ENCODE results near the gene GATAD2A.
"Not testable (repeated sequence)": the region's sequence is repeated elsewhere in the genome, so short reads cannot be mapped to it uniquely, and the experiment has no call there.

Gene GATAD2A

DNA sequence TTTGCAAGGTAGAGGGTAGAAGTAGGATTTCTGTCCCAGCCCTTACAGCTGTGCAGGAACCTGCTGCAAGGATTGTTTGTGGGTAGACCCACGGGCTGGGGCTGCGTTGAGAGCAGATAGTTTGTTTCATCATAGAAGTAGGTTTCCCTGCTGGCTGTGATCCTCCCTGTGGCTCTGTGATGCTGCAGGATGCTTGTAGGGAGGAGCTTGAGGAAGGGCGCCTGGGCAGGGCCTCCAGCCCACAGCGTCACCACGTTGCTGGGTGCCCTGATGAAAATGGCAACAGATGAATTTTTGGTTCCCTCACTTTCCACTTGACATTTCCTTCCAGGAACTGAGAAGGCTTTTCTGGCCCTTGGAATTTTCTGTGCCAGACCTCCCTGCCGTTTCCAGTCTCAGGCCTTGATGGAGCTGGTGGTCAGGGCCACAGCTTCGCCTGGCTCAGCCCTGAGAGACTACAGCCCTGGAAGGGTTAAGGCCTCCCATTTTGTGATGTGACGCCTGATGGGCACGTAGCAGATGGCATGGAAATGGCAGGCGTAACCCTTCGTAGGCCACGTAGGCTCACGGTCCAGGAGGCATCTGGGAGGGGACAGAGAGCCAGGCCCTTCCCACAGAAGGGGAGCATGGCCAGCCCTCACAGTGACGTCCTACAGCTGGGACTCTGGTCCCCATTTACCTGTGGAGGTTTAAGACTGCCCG lies 42.2 kb downstream of the GATAD2A start:
- DNase-seq = no peak

DNA sequence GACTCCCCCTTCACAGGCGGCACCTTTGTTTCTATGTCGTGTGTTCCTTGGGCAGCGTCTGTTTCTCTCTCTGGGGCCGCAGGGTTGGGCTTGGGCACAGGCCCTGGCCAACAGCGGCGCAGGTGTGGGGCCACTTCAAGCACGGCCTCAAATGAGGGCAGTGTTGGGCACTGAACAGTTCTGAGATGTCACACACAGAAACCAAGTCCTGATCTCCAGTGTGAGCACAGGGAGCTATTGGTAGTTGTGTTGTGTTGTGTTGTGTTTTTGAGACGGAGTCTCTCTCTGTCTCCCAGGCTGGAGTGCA lies 42.7 kb downstream of the GATAD2A start:
- no peak for DNase-seq

- no peak for DNase-seq
Observed at GRCh38 chr19:19451429-19452242, 46.2 kb downstream of the GATAD2A start.

- no peak for DNase-seq
Observed at GRCh38 chr19:19452243-19453124, 47.0 kb downstream of the GATAD2A start.

GRCh38 chr19:19453125-19453454 lies 47.6 kb downstream of the GATAD2A start:
- DNase-seq = no peak

GRCh38 chr19:19455166-19455919 lies 49.9 kb downstream of the GATAD2A start:
- not testable (repeated sequence) for DNase-seq

DNA sequence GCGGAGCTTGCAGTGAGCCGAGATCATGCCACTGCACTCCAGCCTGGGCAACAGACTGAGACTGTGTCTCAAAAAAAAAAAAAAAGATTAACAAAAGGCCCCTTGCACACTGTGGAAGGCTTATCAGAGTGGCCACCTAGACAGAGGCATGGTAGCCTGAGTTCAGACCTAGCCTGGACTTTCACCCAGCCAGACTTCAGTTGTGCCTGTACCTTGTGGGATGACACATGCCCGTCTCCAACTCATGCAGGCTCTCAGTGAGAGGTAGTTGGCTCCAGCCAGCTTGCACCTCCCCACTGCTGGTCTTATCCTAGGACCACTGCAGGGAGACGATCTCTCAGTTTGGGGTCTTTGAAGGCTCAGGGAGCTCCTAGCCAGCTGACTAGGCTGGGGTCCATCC lies 52.2 kb downstream of the GATAD2A start:
- no peak for DNase-seq

DNA sequence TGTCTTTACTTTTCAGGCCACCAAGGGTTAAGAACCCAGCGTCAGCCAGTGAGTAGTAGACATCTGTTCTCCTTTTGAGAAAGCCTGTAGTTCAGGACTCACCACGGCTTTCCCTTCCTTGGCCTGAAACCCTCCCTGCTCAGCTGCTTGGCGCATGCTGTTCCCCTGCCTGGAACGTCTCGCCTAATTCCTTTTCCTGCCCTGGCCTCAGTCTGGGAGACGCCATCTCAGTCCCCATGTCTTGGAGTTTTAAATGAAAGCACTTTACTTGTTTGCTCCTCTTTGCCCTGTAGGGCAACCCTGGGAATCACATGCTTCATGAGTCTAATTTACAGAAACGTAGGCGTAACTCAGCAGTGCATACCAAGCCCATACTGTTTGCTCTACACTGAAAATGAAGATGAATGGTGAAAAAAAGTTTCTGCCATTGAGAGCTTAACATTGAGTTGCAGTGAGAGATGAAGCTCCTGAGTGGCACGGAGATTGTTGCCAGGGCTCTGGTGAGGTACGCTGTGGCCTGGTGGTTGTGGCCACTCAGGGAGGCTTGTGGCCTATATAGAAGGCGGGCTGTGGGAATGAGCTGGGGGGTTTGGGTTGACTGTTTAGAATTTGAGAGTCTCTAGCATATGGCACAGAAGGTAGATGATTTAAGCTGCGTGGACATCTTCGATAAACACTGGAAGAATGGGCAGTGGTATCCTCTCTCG lies 52.8 kb downstream of the GATAD2A start:
- no peak for DNase-seq

DNA sequence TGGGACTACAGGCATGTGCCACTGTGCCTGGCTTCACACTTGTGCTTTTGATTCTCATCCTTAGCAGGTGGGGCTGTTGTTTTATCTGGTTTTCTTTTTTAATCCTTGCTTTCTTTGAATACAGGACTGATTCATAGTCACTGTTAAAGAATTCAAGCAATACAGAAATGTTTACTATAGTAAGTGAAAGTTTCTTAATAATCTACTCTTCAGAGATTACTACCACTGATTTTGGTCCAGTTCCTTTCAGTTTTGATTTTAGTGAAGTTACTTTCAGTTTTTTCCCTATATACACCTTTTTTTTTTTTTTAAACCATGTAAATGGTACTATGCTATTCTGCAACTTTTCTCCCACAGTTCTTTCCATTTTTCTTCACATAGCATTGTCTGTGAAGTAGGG lies 53.6 kb downstream of the GATAD2A start:
- no peak for DNase-seq

- no peak for DNase-seq
Observed at GRCh38 chr19:19459707-19460251, 54.3 kb downstream of the GATAD2A start.

GRCh38 chr19:19460258-19460731 lies 54.8 kb downstream of the GATAD2A start:
- DNase-seq = no peak

DNA sequence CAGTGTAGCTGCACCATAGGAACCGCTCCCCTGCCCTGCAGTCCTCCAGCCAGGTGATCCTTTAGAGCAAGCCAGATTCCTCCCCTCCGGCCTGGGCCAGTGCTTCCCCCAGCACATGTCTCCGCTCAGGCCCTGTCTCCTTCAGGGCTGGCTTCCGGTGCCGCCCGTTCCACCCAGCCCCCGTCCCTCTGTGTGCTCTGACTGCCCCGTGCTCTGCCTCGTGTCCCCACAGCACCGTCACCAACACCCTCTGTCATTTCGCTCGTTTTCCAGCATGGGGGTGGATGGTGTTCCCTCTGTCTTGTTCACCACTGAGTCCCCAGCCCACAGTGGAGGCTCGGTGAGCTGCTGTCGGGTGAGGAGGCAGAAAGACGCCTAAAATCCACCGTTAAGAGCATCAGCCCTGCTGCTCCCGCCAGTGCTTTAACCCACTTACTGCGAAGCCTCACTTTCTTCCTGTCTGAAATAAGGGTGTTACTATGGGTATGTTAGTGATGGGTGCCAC lies 55.3 kb downstream of the GATAD2A start:
- no peak for DNase-seq

DNA sequence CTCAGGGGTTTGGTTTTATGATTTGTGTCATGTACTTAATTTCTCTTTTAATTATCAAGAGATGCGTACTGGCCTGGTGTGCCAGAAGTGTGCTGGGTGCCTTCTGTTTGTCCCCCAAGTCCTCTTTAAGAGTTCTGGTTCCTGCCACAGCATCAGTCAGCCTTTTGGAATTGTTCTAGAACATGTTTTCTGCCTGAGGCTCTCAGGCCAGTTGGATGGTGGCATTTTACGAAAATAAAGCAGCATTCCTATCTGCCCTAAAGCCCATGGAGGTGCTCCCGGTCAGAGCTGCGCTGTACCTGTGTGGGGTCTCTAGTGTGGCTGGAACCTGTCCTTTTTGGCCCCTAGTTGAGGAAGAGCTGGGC lies 55.8 kb downstream of the GATAD2A start:
- DNase-seq = no peak

GRCh38 chr19:19461671-19462622 lies 56.5 kb downstream of the GATAD2A start:
- no peak for DNase-seq

- no peak for DNase-seq
Observed at GRCh38 chr19:19463348-19464117, 58.1 kb downstream of the GATAD2A start.

- no peak for DNase-seq
Observed at GRCh38 chr19:19464339-19465098, 59.0 kb downstream of the GATAD2A start.

DNA sequence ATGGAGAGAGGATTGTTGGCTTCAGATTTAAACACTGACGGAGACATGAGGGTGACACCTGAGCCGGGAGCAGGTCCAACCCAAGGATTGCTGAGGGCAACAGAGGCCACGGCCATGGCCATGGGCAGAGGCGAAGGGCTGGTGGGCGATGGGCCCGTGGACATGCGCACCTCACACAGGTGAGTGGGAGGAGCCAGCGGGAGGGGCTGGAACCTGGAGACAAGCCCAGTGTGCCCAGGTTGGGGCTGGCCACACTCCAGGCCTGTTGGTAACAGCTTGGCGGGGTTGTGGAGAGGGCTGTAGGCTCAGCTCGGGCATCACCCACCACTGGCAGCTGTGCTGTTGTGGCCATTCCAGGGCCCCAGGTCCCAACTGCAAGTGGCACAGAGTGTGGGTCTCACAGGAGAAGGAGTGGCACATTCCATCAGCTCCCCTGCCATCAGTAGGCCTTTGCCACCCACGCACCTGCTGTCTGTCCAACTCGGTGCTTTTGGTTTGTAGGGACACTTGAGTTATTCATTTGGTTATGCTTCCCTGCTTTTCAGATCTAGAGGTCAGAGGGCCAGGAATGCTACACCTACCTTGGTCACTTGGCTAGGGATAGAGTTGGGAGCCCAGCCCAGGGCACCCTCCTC lies 60.1 kb downstream of the GATAD2A start:
- DNase-seq = no peak

DNA sequence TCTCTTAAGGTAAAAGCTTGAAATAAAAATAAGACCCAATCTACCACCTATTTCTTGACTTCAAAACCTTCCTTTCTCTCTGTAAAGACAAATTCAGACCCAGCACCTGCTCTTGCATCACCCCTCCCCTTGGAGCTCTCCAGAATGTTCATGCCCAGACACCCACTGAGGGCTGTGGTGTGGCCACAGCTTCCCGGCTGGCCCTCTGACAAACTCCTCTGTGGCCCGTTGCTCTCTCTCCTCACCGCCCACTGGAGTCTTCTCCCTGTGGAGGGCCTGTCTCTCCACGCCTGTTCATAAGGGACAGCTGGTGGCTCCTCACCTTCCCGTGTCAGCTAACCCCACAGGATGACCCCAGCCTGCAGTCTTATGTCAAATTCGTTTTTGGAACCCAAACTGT lies 60.7 kb downstream of the GATAD2A start:
- DNase-seq = no peak
